NCI-H1417 treated with DMSO at 0.1 percent for 48 hours (cell line): ENCODE data around the gene SLC8A1.

Experiments
- DNase-seq: peaks from one replicate; lab custom pipeline; 2025; lab: John Stamatoyannopoulos, UW

SLC8A1 gene

GRCh38 chr2:40421631-40422297 is 30.1 kb downstream of the SLC8A1 start:
- DNase-seq: no peak

GRCh38 chr2:40420478-40420877 is 31.4 kb downstream of the SLC8A1 start:
- DNase-seq: no peak

GRCh38 chr2:40419364-40419762 is 32.5 kb downstream of the SLC8A1 start:
- DNase-seq: no peak

- DNase-seq: no peak
Measured at GRCh38 chr2:40418614-40419363, 33.1 kb downstream of the SLC8A1 start.

GRCh38 chr2:40416486-40416885 is 35.4 kb downstream of the SLC8A1 start:
- DNase-seq: no peak

- no peak for DNase-seq
Measured at GRCh38 chr2:40415391-40415790, 36.5 kb downstream of the SLC8A1 start.

- DNase-seq: no peak
Measured at GRCh38 chr2:40412456-40412855, 39.4 kb downstream of the SLC8A1 start.

- DNase-seq: no peak
Measured at GRCh38 chr2:40410695-40411094, 41.2 kb downstream of the SLC8A1 start.

GRCh38 chr2:40409734-40410133 is 42.2 kb downstream of the SLC8A1 start:
- no peak for DNase-seq

- no peak for DNase-seq
Measured at GRCh38 chr2:40406485-40407289, 45.2 kb downstream of the SLC8A1 start.

GRCh38 chr2:40405465-40405864 is 46.4 kb downstream of the SLC8A1 start:
- no peak for DNase-seq

GRCh38 chr2:40404517-40404916 is 47.4 kb downstream of the SLC8A1 start:
- DNase-seq: no peak

- no peak for DNase-seq
Measured at GRCh38 chr2:40403233-40403836, 48.6 kb downstream of the SLC8A1 start.

- DNase-seq: no peak
Measured at GRCh38 chr2:40401896-40402295, 50.0 kb downstream of the SLC8A1 start.

GRCh38 chr2:40400336-40400953 is 51.4 kb downstream of the SLC8A1 start:
- no peak for DNase-seq

GRCh38 chr2:40397765-40398164 is 54.1 kb downstream of the SLC8A1 start:
- no peak for DNase-seq

- peak; percentile 62 for DNase-seq
Measured at GRCh38 chr2:40396124-40396523, 55.8 kb downstream of the SLC8A1 start.

GRCh38 chr2:40395169-40396073 is 56.5 kb downstream of the SLC8A1 start:
- no peak for DNase-seq

GRCh38 chr2:40394597-40394996 is 57.3 kb downstream of the SLC8A1 start:
- no peak for DNase-seq

GRCh38 chr2:40394031-40394430 is 57.9 kb downstream of the SLC8A1 start:
- DNase-seq: no peak

GRCh38 chr2:40388161-40388560 is 63.7 kb downstream of the SLC8A1 start:
- no peak for DNase-seq
